SW 1271 (cell line): ENCODE measurements around the gene STX12.

ENCODE experiments used
- DNase-seq, 2 experiments: peaks; one replicate each; lab custom pipeline; 2025; lab: John Stamatoyannopoulos, UW

The STX12 gene

GRCh38 chr1:27772932-27773825, at the start of gene STX12:
Gene STX12 (plus strand): TSS chr1:27773219. CDS start chr1:27773308, 89 bp downstream.
- peak; percentile 92 to 95 for DNase-seq

GRCh38 chr1:27724961-27725373, 48.1 kb upstream of the STX12 start:
- no peak for DNase-seq

- peak; percentile 87 to 95 for DNase-seq
Measured at GRCh38 chr1:27725374-27726172, 47.4 kb upstream of the STX12 start, which contains the start of gene FAM76A. Gene FAM76A (plus strand): TSS chr1:27725961. CDS start chr1:27726081, 120 bp downstream.

- DNase-seq = peak in 1 of 2 experiments; percentile 24
Measured at GRCh38 chr1:27726173-27727044, 46.6 kb upstream of the STX12 start.

GRCh38 chr1:27727126-27727525, 45.9 kb upstream of the STX12 start:
- no peak for DNase-seq

- DNase-seq = no peak
Measured at GRCh38 chr1:27736252-27736651, 36.8 kb upstream of the STX12 start.

GRCh38 chr1:27741121-27741520, 31.9 kb upstream of the STX12 start:
- no peak for DNase-seq

- DNase-seq = no peak
Measured at GRCh38 chr1:27744556-27744955, 28.5 kb upstream of the STX12 start.

- no peak for DNase-seq
Measured at GRCh38 chr1:27745466-27745865, 27.6 kb upstream of the STX12 start.

- no peak for DNase-seq
Measured at GRCh38 chr1:27752360-27752759, 20.7 kb upstream of the STX12 start.

GRCh38 chr1:27755286-27755685, 17.7 kb upstream of the STX12 start:
- no peak for DNase-seq

- DNase-seq = no peak
Measured at GRCh38 chr1:27755865-27756264, 17.2 kb upstream of the STX12 start.

GRCh38 chr1:27759236-27759635, 13.8 kb upstream of the STX12 start:
- DNase-seq = no peak

- no peak for DNase-seq
Measured at GRCh38 chr1:27760426-27760825, 12.6 kb upstream of the STX12 start.

GRCh38 chr1:27762033-27762432, 11.0 kb upstream of the STX12 start:
- no peak for DNase-seq

- DNase-seq = no peak
Measured at GRCh38 chr1:27763358-27763757, 9.7 kb upstream of the STX12 start.

GRCh38 chr1:27770293-27770830, 2.7 kb upstream of the STX12 start:
- no peak for DNase-seq

GRCh38 chr1:27772036-27772931, 735 bp upstream of the STX12 start:
- DNase-seq = no peak

GRCh38 chr1:27773826-27774445, 917 bp downstream of the STX12 start:
- DNase-seq = no peak

GRCh38 chr1:27774654-27775053, 1.6 kb downstream of the STX12 start:
- DNase-seq = no peak
